CD4-positive, alpha-beta T cell treated with Interleukin-15 for 1 hour (primary cell): ENCODE measurements around the gene SMTNL2.

Experiments
- DNase-seq: peaks from one replicate; pipeline ENCODE4 v3.0.0-alpha.2; 2020

SMTNL2 gene

DNA sequence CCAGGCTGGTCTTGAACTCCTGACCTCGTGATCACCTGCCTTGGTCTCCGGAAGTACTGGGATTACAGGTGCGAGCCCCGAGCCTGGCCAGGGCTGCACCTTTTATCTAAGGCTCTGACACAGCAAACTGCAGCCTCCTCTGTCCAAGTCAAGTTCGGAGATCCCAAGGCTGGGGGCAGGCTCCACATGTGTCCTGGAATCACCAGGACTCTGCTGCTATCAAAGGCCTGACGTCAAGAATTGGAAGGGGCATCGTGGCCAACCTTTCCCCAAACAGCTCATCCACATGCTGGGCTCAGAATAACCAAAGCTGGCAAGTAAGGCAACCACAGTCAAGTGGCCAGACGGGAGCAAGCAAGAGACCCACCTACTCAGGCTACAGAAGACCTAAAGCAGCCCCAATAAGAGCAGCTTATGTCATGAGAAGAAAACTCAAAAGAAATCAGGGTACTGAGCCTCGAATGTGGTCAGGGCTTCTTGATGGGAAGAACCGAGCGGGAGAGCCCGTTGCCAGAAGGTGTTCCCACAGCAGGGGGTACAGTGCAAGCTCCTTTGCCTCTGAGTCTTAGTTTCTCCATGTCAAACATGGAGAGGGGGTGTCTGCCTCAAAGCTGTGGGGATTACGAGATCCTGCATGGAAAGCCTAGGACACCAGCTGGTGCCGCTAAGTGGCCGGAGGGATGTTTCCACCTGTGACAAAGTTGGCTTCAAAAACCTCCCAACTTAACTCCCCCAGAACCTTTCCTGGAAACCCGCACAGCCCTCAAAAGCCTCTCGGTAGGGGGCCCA, 37.0 kb upstream of the SMTNL2 start:
- DNase-seq = no peak

DNA sequence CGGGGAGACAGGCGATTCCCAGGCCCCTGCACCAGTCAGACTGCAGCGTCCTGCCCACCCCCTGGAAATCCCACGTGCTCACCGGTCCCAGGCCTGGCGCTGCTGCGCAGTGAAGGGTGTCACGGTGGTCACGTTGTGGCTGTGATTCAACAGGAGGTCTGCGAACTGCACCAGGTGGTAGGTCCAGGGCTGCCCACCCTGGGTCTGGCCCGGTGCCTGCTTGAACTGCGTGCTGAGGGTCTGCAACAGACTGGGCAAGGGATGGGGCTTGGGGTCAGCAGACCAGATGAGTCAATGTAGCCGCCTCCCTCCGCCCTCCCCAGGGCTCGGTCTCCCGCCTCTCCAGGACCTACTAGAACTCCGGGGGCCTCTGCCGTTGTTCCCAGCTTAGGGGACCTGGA, 36.3 kb upstream of the SMTNL2 start:
- DNase-seq = no peak

DNA sequence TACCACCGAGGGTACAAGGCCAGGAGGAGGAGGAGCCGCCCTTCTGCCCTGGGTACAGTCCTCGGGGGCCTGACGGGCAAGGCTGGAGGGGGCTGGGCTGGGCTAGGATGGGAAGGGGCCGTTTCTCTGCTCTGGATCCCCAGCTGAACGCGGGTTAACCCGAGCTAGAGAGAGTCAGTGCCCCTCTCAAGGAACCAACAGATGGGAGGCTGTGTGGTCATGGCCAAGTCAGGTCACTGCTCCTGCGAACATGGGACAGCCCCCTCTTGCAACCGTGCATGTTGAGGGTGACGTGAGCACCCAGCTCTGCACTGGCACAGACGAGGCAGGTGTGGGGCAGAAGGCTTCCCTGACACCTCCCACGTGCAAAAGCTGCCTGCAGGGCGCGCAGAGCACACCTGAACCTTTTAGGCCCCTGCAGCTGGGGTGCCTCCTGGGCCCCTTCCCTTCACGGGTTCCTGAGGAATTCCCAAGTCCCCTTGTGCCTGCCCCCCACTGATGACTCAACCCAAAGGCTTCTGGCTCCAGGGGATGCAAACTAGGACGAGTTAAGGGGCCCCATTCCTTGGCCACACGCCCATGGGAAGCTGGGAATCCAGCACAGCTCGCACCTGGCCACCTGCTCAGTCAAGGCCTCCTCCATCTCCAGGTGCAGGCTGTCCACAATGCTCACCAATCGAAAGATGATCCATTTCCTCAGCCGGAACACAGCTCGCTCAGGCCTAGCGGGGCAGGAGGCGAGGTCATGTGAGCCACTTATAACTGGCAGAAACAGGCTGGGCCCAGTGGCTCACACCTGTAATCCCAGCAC, 35.4 kb upstream of the SMTNL2 start:
- DNase-seq = no peak

DNA sequence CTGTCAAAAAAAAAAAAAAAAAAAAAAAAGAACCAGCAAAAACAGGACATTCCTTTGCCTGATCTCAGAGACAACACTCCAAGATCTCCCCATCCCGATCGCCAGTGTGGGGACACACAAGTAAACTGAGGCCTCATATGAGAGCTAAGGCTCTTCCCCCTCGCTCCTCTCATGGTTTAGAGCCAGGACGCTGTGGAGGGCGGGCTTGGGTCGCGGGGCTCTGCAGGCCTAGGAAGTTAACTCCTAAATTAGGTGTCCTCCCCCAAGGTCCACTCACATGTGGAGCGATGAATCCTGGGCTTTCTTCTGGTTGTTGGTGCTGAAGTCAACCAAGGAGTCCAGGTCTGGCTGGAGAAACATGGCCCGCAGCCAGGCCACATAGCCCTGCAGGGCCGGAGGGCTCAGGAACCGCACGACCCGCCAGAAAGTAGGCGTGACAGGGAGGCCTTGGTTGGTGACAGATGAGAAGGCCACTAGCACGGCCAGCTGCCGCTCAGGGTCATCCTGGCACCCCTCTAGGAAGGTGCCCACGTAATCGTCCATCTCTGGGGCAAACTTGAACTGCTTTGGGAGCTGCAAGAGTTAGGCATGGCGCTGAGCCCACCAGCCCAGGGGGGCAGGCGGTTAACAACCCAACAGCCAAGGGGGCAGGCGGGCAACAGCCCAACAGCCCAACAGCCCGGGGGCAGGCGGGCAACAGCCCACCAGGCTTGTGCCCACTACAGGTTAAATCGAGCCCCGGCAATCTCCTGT, 34.4 kb upstream of the SMTNL2 start:
- no peak for DNase-seq

DNA sequence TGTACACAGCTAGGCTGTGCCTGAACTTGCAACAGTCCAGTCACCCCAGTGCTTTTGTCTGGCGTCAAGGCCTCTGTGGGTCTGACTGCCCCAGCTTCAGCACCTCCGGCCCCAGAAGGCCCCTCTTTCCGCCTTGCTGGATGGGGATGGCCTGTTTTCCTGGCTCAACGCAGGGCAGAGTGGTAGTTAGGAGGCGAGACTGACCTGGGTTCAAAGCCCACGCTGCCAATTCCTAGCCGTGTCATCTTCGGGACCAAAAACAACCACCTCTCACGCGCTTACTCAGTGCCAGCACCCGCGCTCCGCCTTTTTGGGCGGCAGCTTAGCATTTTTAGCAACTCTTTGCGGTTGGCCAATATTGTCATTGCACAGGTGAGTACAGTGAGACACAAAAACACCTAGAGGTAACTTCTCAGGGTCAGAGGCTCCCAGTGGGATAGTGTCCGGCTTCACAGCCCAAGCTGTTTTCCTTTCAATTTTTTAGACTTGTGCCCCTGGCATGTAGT, 33.7 kb upstream of the SMTNL2 start:
- DNase-seq = no peak

DNA sequence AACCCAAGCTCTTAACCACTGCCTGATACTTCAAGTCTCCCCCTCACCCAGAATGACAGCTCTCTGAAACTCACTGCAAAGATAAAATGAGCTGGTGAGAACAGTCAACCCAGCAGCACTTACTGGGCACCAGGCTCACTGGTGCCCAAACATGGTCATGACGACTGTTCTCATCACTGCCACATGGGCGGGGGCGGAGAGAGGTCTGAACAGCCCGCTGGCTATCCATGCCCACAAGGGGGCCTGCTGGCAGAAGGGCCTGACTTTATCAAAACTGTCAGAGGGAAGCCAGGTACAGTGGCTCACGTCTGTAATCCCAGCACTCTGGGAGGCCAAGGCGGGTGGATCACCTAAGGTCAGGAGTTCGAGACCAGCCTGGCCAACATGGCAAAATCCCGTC, 33.2 kb upstream of the SMTNL2 start:
- DNase-seq = no peak

DNA sequence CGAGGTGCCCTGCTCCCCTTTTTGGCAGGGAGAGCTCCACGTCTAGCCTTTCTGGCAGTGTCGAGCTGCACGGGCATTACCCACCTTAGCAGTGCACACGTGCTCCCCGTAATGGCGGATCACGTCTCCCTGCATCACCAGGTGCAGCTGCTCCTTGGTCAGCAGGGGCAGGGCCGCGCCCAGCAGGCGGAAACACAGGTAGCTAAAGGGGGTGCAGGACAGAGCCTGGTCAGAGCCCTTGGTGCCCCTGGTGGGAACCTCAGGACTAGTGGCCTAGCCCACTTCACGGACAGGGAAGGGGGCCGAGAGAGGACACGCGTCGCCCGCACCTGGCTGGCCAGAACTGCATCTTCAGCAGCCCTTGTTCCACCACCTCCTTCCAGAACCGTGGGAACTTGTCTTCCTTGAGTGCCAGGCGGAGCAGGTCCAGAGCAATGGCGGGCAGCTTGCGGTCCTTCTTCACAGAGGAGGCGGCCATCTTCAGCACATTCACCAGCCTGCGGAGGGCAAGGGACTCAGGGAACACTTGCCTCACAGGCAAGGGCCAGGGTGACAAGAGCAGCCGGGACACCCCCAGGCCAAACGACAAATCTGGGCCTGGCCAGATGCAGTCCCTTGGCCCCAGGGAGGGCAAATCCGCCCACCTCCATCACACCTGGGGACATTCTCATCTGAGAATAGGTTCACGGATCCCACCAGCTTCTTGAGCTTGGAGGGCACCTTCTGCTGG, 32.4 kb upstream of the SMTNL2 start:
- DNase-seq = no peak

DNA sequence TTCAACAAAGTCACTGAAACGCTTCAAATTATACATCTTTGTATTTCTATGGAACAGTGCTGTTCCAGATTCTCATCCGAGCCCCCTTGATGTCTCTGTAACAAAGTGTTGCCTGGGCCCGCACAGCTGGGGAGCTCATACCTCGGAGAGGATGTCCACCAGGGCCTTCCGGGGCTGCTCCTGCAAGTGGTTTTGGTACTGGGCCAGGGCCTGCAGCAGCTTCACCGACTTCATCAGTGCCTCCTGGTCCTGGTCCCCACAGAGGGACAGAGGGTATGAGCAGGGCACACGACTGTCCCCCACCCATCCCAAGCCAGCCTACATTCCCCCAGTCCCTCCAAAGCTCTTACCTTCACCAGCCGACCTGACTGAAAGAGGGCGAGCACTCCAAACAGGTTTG, 30.7 kb upstream of the SMTNL2 start:
- no peak for DNase-seq

DNA sequence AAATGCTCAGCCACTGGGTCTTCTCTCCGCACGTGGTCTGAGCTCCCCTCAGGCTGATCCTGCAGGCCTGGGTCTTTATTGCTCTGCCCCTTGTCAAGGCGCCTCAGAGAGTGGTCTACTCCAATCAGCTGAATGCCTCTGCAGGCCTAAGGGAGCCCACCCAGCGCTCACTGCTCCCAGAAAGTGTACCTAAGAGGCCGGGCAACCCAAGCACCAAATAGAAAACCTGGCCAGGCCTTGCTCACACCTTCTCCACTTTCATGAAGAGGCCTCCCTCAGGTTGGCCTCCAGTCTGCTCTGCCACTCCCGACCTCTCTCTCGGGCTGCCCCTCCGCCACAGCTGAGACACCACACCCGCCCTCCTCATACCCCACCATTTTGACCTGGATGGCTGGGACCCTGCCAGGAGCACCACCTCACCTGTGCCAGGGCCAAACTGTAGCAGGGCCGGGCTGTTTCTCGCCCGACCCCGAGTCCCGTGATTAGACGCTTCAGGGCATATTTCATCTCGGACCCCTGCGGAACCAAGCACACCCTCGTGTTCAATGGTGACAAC, 29.8 kb upstream of the SMTNL2 start:
- no peak for DNase-seq

DNA sequence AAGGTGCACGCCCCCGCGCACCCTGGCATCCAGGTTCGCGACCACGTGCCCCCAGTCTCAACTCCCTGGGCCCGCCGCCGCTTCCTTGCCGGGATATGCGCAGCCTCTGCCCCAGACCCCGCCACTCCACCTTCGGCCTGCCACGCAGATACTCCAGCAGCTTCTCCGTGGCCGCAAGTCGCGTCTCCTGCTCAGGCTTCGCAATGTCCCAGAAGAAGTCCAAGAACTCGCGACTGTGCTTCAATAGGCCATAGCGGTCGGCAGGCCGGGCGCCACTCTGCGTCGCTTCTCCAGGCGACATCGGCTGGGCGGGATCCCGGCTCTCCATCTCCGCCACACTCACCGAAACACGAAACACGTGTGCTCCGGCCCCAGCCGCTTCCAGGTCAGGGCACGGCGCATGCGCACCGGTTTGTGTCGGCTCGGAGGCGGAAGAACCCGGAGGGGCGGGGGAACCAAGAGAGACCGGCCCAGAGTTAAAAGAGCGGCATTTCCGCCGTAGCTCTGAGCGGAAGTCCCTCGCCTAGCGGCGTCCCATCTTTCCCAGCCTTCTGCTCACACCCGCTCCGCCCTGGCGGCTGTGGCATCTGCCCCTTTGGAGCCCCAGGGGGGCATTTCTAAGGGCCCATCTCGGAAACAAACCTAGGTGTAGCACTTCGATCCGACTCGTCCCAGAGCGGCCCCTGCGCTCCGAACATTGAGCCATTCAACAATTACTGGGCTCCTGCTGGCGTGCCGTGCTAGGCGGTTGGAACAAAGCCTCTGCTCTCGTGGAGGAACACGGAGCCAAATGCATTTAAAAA, 29.1 kb upstream of the SMTNL2 start, which contains the start of gene MYBBP1A:
MYBBP1A (minus strand) TSS at position 388 of the 803 bp plus-strand sequence; CDS start at position 328, 60 bp downstream.
- peak; percentile 95 for DNase-seq

DNA sequence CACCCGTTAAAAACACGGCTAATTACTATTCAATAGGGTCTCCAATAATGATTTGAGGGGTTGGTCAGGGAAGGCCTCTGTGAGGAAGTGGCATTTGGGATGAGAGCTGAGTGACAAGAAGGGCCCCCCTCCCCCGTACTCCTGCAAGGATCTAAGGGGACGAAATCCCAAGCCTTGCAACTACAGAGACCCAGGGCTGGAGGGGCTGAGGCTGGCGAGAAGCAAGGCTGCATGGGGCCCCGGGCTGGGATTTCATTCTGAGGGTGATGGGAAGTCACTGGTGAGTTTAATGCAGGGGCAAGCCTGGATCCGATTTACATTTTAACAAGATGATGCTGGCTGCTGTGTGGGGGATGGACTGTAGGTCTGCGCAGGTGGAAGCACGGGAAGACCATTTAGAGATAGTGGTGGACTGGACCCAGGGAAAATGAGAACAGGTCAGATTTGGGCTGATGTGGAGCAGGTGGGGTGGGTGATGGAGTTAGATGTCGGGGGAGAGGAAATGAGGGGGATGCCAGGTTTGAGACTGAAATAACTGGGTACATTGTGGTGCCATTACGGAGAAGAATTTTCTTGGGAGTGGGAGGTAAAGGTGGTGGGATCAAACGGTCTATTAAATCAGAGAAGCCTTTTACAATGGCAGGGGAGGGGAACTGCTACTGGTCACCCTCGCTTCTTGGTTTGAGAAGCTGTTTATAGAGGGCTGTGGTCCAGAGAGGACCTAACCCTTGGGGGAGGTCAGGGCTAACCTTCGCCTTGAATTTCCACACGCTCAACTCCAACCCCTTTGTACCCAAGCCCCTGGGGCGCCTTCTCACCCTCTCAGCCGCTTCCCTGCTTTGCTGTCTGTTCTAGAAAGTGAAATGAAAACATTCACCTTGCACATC, 28.2 kb upstream of the SMTNL2 start:
- no peak for DNase-seq

DNA sequence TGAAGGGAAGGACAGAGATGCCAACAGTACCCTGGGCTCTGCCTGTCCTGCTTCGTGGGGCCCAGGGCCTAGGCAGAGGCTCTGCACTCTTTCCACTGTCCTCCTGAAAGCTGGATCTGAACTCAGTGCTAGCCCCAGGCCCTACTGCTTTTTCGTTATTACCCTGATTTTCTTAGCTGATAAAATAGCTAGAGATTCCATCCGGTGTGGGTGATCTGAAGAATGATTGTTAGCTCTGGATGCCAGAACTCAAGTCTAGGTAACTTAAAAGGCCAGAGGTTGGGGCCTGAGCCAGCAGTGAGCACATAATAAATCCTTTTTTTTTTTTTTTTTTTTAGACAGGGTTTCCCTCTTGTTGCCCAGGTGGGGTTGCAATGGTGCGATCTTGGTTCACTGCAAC, 27.3 kb upstream of the SMTNL2 start:
- no peak for DNase-seq

DNA sequence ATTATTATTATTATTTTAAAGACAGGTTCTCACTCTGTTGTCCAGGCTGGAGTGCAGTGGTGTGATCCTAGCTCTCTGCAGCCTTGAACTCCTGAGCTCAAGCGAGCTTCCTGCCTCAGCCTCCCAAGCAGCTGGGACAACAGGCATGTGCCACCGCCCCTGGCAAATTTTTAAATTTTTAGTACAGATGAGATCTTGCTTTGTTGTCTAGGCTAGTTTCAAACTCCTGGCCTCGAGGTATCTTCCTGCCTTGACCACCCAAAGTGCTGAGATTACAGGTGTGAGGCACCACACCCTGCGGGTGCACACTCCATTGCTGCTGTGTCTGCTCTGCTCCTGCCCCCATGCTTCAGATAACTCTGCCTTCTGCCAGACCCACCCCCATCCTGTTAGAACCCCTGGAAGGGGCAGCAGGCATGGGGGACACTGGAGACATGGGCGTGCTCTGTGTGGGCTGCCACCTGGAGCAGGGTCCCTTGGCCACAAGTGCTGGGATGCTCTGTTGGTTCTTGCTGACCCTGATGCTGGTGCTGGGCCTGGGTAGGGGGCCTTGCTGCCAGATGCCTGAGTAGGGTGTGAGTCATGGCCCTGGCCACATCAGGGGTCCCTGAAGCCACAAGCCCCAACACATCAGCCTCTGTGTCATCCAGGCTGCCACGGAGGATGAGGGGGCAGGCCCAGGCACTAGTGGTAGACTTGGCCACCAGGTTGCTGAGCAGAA, 26.5 kb upstream of the SMTNL2 start:
- no peak for DNase-seq

DNA sequence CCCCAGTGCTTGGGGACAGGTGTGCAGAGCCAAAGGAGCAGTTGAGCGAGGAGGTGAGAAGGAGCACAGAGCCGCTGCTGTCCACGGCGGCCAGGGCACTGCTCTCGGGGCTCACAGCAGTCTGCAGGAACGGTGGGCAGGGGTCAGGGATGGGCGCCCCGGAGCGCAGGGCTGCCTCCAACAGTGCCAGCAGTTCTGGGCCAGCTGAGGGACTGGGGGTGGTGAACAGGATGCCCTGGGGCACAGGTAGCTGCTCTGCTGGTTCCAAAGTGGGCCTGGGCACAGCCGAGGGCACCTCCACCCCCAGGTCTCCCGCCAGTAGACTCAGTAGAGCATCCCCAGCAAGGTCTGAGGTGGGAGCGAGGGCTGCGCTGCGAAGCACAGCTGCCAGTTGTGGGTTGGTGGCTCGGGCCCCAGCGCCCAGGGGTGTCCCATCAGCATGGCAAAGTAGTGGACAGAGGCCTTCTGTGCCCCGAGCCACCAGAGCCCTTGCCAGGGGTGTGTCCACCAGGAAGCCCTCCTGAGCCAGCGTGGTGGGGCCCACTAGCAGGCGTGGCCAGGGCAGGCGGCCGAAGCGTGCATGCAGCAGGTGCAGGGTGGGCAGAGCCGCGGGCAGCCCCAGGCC, 25.9 kb upstream of the SMTNL2 start:
- DNase-seq = no peak

DNA sequence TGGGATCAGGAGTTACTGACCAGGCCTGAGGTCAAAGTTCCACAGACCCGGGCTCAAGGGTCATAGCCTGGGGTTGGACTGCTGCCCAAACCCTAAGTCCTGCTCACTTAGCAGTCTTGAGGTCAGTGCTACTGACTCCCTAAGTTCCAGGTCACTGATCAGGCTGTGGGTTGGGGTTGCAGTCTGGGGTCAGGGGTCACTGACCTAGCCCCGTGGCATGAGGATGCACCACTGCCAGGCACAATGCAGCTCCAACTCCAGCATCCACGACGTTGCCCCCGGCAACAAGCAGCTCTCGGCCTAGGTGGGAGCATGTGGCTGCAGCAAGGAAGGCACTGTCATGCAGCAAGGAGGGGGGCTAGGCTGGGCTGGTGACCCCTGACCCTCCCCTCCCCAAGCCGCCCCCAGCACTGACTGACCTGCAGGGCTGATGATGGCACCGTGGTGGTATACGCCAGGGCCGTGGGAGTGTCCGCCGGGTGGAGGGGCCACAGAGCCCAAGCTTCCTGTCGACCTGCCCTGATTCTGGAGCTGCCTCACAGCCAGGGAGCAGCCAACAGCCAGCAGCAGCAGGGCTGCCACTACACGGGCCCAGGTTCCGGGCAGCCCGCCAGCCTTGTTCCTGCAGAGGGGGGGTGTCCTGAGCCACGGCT, 25.1 kb upstream of the SMTNL2 start:
- no peak for DNase-seq

DNA sequence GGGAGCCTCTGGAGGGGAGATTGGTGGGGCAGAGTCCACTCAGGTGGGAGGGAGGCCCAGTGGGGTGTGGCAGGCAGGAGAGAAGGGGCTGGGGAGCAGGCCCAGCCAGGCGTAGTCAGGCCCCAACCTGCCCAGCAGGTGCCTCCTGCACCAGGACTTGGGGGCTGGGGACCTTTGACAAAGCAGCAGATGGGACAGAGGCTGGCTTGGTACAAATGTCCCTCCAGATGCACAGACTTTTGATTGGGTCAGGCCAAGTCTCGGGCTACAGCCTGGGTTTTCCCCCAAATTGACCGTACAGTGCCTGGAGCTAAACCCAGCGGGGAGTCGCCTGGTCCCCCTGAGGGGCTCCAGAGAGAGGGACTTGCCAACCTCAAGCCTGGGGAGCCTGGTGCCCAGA, 24.4 kb upstream of the SMTNL2 start:
- DNase-seq = no peak

DNA sequence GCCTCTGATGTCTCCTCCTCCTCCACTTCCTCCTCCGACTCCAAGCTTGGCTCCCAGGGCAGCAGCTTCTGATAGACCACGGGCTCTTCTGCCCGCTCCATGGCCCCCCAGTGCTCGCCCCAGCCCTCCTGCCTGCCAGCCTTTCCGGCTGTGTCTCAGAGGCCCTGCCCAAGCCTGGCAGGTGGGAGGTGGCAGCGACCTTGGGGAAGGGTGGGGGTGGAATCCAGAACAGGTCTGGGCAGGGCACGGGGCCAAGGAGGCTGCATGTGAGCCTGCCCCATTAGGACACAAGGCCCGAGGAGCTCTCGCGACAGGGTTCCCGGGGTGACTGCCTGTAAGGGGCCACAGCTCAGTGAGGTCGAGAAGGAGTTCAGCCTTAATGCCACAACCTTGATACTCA, 23.9 kb upstream of the SMTNL2 start, which contains the start of gene GGT6:
GGT6 (minus strand) TSS at position 157 of the 400 bp plus-strand sequence; CDS start at position 101, 56 bp downstream.
- no peak for DNase-seq

DNA sequence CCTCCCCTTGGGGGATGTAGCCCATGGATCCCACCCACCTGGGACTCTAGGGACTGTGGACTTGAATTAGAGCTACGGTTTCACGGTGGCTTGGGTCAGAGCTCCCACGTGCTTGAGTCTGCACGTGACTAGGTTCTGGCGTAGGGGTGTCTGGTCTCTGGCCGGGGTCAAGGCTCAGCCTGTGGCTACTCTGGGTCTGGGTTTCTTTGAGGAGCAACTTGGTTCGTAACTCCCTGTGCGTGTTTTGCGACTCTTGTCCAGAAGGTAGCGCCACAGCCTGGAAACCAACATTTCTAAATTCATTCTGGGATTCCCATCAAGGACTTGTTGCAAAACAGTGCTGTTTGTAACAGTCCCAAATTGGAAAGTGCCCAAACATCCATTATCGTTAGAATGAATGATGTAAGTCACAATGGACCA, 23.5 kb upstream of the SMTNL2 start:
- no peak for DNase-seq
